Posterior cingulate gyrus (tissue), 11 donors: ENCODE results near the gene NCOR1.

Experiments
- DNase-seq, 10 donors: peaks; one replicate each; pipeline versions ENCODE4 v3.0.0 to v3.0.0-alpha.2; 2020 to 2021; ENCODE audit warnings: mixed read lengths in 3 of 10
- intact Hi-C: fragments of 100-400 bp; cut with DNase I; formaldehyde crosslinking; loops from one replicate; pipeline ENCODE4 v1.15.1; 2023

NCOR1 gene

GRCh38 chr17:16046966-16047365, 168.4 kb downstream of the NCOR1 start:
- no peak for DNase-seq
- intact Hi-C loops: no loop called here

GRCh38 chr17:16044487-16044886, 170.8 kb downstream of the NCOR1 start:
- intact Hi-C loops: no loop called here

GRCh38 chr17:16040710-16041251, 174.6 kb downstream of the NCOR1 start:
- intact Hi-C loops: no loop called here
- no peak for DNase-seq

More at GRCh38 chr17:16044487-16044886, 170.8 kb downstream of the NCOR1 start:
- DNase-seq: no peak

GRCh38 chr17:16037636-16038035, 177.7 kb downstream of the NCOR1 start:
- DNase-seq: no peak
- intact Hi-C loops: no loop called here

- intact Hi-C loops: no loop called here
Observed at GRCh38 chr17:16036261-16036660, 179.1 kb downstream of the NCOR1 start.

GRCh38 chr17:16033729-16034349, 181.5 kb downstream of the NCOR1 start:
- intact Hi-C loops: no loop called here
- DNase-seq: no peak

More at GRCh38 chr17:16036261-16036660, 179.1 kb downstream of the NCOR1 start:
- no peak for DNase-seq

GRCh38 chr17:16027708-16028584, 187.4 kb downstream of the NCOR1 start:
- intact Hi-C loops: no loop called here
- no peak for DNase-seq

- no peak for DNase-seq
- intact Hi-C loops: no loop called here
Observed at GRCh38 chr17:16026895-16027294, 188.4 kb downstream of the NCOR1 start.

- intact Hi-C loops: no loop called here
- no peak for DNase-seq
Observed at GRCh38 chr17:16025202-16025601, 190.1 kb downstream of the NCOR1 start.

- no peak for DNase-seq
Observed at GRCh38 chr17:16023881-16024280, 191.5 kb downstream of the NCOR1 start.

GRCh38 chr17:16019347-16019746, 196.0 kb downstream of the NCOR1 start:
- intact Hi-C loops: no loop called here
- DNase-seq: no peak

More at GRCh38 chr17:16023881-16024280, 191.5 kb downstream of the NCOR1 start:
- intact Hi-C loops: no loop called here

GRCh38 chr17:16013943-16014407, 201.4 kb downstream of the NCOR1 start:
- DNase-seq: no peak
- intact Hi-C loops: no loop called here

- no peak for DNase-seq
- intact Hi-C loops: no loop called here
Observed at GRCh38 chr17:16007439-16007838, 207.9 kb downstream of the NCOR1 start.

GRCh38 chr17:16005636-16006035, 209.7 kb downstream of the NCOR1 start:
- no peak for DNase-seq

GRCh38 chr17:16003841-16004240, 211.5 kb downstream of the NCOR1 start:
- DNase-seq: no peak
- intact Hi-C loops: no loop called here

More at GRCh38 chr17:16005636-16006035, 209.7 kb downstream of the NCOR1 start:
- intact Hi-C loops: no loop called here

GRCh38 chr17:16002708-16003260, 212.6 kb downstream of the NCOR1 start:
- no peak for DNase-seq
- intact Hi-C loops: no loop called here

GRCh38 chr17:16001226-16001897, 214.0 kb downstream of the NCOR1 start:
- DNase-seq: no peak
- intact Hi-C loops: no loop called here

- intact Hi-C loops: loop anchor here (2.0 kb wide), 3 partner anchors 55 to 215 kb away; partner anchors contain the start of genes ADORA2B and NCOR1
- peak in 5 of 10 donors; percentile 6 to 73 (median 17) for DNase-seq
Observed at GRCh38 chr17:15999974-16000827, 215.1 kb downstream of the NCOR1 start.
